Peyer's patch (tissue), 4 donors: Measurements from ENCODE around the gene ZNF697. TPM values are rescaled to one million over a fixed set of nuclear protein-coding genes. Genes with fewer than 3 reads are reported as not detected.

Experiments
- DNase-seq, 3 donors: peaks; one replicate each; pipeline ENCODE4 v3.0.0-alpha.2; 2017 to 2019
- H3K27ac ChIP-seq, 4 donors: fragments of 200-600 bp; sonication (generic); one replicate each; pipeline ENCODE4 v1.5.1; 2016 to 2019
- H3K27me3 ChIP-seq, 2 donors: fragments of 200-600 bp; sonication (generic); one replicate each; pipeline ENCODE4 v1.5.1; 2019
- H3K36me3 ChIP-seq, 3 donors: fragments of 200-600 bp; sonication (generic); one replicate each; pipeline ENCODE4 v1.5.1; 2016 to 2019
- H3K4me1 ChIP-seq, 4 donors: fragments of 200-600 bp; sonication (generic); one replicate each; pipeline ENCODE4 v1.5.1; 2016 to 2019
- H3K4me3 ChIP-seq, 4 donors: fragments of 200-600 bp; sonication (generic); 1 replicate in 3 of 4; 2 replicates in 1 of 4; pipeline ENCODE4 v1.5.1; 2016 to 2019; ENCODE audit warnings: mild to moderate bottlenecking in 1 of 4
- H3K9me3 ChIP-seq, 4 donors: fragments of 200-600 bp; sonication (generic); one replicate each; pipeline ENCODE4 v1.5.1; 2016 to 2019; ENCODE audit warnings: mild to moderate bottlenecking in 1 of 4
- CTCF ChIP-seq, 6 experiments: fragments of 450-650 bp in 4 of 6; fragments of 200-600 bp in 2 of 6; sonication (generic) in 1 of 6; IDR thresholded peaks; one replicate each; pipeline ENCODE4 v1.5.1; 2017 to 2019; ENCODE audit warnings: antibody characterized with exemption in 6 of 6, mild to moderate bottlenecking in 3 of 6, moderate library complexity in 1 of 6
- POLR2A ChIP-seq, 2 donors: fragments of 450-650 bp; IDR thresholded peaks; one replicate each; pipeline ENCODE4 v1.5.1; 2017; ENCODE audit warnings: antibody characterized with exemption in 2 of 2, mild to moderate bottlenecking in 2 of 2, moderate library complexity in 2 of 2
- total RNA-seq, 4 donors: library from RNA; depleted of rRNA; stranded (reverse); fragments of >200 nt; gene quantifications; one replicate each; pipeline ENCODE4 v1.1.0, GENCODE V29; 2016

Gene ZNF697
- total RNA-seq, 4 donors from 2014 or later: 4.4 to 6.3 (median 5.0) TPM

DNA sequence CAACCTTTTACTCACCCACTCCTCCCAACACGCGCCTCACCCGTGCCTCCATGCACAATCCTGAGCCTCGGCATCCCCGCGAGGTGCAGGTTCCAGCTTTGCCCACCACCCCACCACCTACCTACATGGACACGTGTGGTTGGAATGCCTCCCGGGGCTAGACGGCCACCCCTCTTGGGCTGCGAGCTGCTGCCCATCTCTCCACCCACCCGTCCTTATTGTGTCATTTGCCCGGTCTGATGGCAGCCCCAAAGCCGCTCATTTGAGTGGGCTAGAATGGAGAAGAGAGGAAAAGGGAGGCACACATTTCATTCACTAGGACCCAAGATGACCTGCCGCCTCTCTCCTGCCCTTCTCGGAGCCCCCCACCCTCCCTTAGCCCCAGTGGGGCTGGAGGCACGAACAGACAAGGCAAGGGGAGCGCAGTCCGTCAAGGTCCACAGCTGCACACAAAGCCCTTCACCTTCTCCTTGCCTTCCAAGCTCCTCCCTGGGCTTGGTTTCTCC lies 785 bp downstream of the ZNF697 start:
- no peaks in the 10 kb centered on the region for H3K36me3 ChIP-seq
- DNase-seq: no peak
- TF ChIP-seq POLR2A (IDR thresholded peaks at IDR 0.05): no peak
- no peak for TF ChIP-seq CTCF (IDR thresholded peaks at IDR 0.05)
- H3K4me1 ChIP-seq: peaks cover 0 to 9% (median 4%) of the 10 kb centered on the region in 4 donors
- no peaks in the 10 kb centered on the region for H3K27me3 ChIP-seq
- H3K9me3 ChIP-seq: no peaks in the 10 kb centered on the region
- peak overlapping the region; percentile 49 to 92 (median 73) for H3K4me3 ChIP-seq
- peak overlapping the region; percentile 67 to 87 (median 78) for H3K27ac ChIP-seq

DNA sequence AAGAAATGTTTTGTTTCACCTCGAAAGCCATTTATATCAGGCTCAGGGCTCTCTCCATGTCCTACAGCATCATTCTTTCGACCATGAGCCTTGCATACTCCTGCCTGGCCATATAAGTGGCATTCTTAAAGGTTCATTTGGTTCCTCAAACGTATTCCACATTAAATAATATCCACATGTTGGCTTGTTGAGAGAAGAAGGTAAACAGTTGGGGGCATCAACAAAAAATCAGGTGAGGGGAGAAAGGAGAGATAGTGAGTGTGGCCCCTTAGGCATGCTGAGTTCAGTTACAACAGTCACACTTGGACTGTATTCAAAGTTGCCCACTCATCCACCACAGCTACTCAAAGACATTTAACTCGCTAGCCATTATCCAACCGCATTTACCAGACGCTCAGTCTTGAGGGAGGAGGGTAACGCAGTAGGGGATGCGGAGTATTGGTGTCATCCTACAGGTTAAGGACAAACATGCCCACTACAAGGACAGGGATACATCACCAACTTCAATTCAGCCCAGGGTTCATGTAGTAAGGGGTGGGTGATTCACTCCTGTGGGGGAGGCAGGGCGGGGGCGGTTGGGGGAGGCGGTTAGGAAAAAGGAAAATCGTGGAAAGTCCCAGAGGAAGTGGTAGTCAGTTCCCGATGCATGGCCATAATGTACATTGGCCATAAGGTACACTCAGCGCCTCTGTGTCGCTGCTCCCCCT lies 1.4 kb downstream of the ZNF697 start:
- Histone ChIP-seq H3K4me1 (peaks cover 0 to 9% (median 4%) of the 10 kb centered on the region in 4 donors), H3K36me3 (no peaks in the 10 kb centered on the region), H3K27ac (peak overlapping the region in 1 of 4 donors; percentile 87), H3K27me3 (no peaks in the 10 kb centered on the region), H3K4me3 (peak overlapping the region; percentile 49 to 92 (median 73)), H3K9me3 (no peaks in the 10 kb centered on the region)
- TF ChIP-seq POLR2A (IDR thresholded peaks at IDR 0.05) (no peak), CTCF (IDR thresholded peaks at IDR 0.05) (no peak)
- DNase-seq: no peak

DNA sequence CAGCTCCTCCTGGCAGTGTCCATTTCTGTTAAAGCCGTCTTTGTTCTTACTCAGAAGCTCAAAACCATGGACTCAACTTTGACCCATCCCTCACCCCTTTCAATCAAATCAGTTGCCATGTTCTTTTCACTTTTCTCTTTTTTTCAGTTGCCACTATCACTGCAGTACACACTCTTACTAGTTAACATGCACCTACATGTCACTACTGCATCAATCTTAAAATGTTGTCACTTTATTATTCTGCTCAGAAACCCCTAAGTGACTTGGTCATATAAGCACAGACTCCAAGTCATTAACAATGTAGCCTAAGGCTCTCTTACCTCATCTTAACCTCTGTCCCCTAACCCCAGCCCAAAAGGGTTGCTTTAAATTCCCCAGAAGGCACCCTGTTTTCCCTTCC lies 9.0 kb downstream of the ZNF697 start:
- Histone ChIP-seq H3K27ac (no peak overlapping the region), H3K4me3 (no peak overlapping the region), H3K27me3 (no peaks in the 10 kb centered on the region), H3K36me3 (no peaks in the 10 kb centered on the region), H3K4me1 (no peaks in the 10 kb centered on the region), H3K9me3 (no peaks in the 10 kb centered on the region)
- no peak for TF ChIP-seq POLR2A (IDR thresholded peaks at IDR 0.05)
- no peak for TF ChIP-seq CTCF (IDR thresholded peaks at IDR 0.05)
- no peak for DNase-seq

DNA sequence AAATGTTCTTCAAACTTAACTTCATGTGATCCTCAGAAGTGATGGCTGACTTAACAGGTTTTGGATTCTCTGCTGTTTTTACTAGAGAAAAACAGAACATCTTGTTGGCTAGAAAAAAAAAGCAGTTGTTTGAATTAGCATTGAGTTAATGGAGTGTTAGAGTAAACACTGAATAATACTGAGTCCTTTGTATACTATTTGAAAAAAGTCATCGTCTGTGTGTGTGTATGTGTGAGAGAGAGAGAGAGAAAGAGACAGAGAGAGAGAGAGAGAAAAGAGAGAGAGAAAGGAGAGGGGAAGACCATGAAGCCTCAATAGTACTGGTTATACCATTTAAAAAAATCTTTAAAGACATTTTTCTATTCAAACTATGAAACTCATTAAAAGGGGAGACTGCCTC lies 10.4 kb downstream of the ZNF697 start:
- TF ChIP-seq CTCF (IDR thresholded peaks at IDR 0.05): no peak
- no peak for TF ChIP-seq POLR2A (IDR thresholded peaks at IDR 0.05)
- Histone ChIP-seq H3K9me3 (no peaks in the 10 kb centered on the region), H3K4me3 (no peak overlapping the region), H3K4me1 (peaks cover 0 to 2% (median 0%) of the 10 kb centered on the region in 4 donors), H3K36me3 (no peaks in the 10 kb centered on the region), H3K27ac (no peak overlapping the region), H3K27me3 (no peaks in the 10 kb centered on the region)
- DNase-seq: no peak

- DNase-seq: no peak
- peaks cover 0 to 13% (median 2%) of the 10 kb centered on the region in 4 donors for H3K4me1 ChIP-seq
- H3K27ac ChIP-seq: no peak overlapping the region
- H3K27me3 ChIP-seq: no peaks in the 10 kb centered on the region
- TF ChIP-seq CTCF (IDR thresholded peaks at IDR 0.05): no peak
- TF ChIP-seq POLR2A (IDR thresholded peaks at IDR 0.05): no peak
- H3K9me3 ChIP-seq: no peaks in the 10 kb centered on the region
- no peaks in the 10 kb centered on the region for H3K36me3 ChIP-seq
- no peak overlapping the region for H3K4me3 ChIP-seq
These were observed 11.5 kb downstream of the ZNF697 start for GRCh38 chr1:119636491-119637089.
